Calu3 (cell line): Measurements from ENCODE around the gene BID. TPM values are rescaled to one million over a fixed set of nuclear protein-coding genes. Genes with fewer than 3 reads are reported as not detected.

ENCODE experiments used
- BruUV-seq: library from RNA; stranded (reverse); fragments of 400-500 nt; replicated peaks from 2 replicates; lab custom pipeline; 2021; lab: Mats Ljungman, UMichigan
- CTCF ChIA-PET: fragments of 300-600 bp; sonication (Branson Sonifier 250); formaldehyde crosslinking; loops from one replicate; lab custom pipeline; 2022; ENCODE audit warnings: antibody characterized with exemption; lab: Charles Lee
- DNase-seq: peaks from one replicate; pipeline ENCODE4 v3.0.0; 2022
- H3K27ac Mint-ChIP-seq: one replicate; pipeline ENCODE4 v1.8.0; 2022; ENCODE audit warnings: mixed read lengths; ENCODE audit not compliant: unreplicated experiment
- H3K27me3 Mint-ChIP-seq: one replicate; pipeline ENCODE4 v1.8.0; 2022; ENCODE audit warnings: mixed read lengths; ENCODE audit not compliant: unreplicated experiment
- H3K36me3 Mint-ChIP-seq: one replicate; pipeline ENCODE4 v1.8.0; 2022; ENCODE audit warnings: mild to moderate bottlenecking, moderate library complexity, mixed read lengths; ENCODE audit not compliant: insufficient read depth, unreplicated experiment
- H3K4me1 Mint-ChIP-seq: one replicate; pipeline ENCODE4 v1.8.0; 2022; ENCODE audit warnings: mild to moderate bottlenecking, low read depth, mixed read lengths; ENCODE audit not compliant: unreplicated experiment
- H3K4me3 Mint-ChIP-seq: one replicate; pipeline ENCODE4 v1.8.0; 2022; ENCODE audit warnings: mild to moderate bottlenecking, low read depth, moderate library complexity, mixed read lengths; ENCODE audit not compliant: unreplicated experiment
- H3K9me3 Mint-ChIP-seq: one replicate; pipeline ENCODE4 v1.8.0; 2022; ENCODE audit warnings: low read depth, mixed read lengths; ENCODE audit not compliant: unreplicated experiment
- CTCF ChIP-seq: fragments of 200-600 bp; IDR thresholded peaks from one replicate; pipeline ENCODE4 v1.8.0; 2022; ENCODE audit warnings: antibody characterized with exemption; ENCODE audit not compliant: unreplicated experiment
- intact Hi-C: fragments of 100-400 bp; cut with micrococcal nuclease; formaldehyde crosslinking; loops from one replicate; pipeline ENCODE4 v1.10.0; 2022; ENCODE audit not compliant: unreplicated experiment
- total RNA-seq: library from RNA; stranded (reverse); gene quantifications from 2 replicates; pipeline ENCODE4 v1.2.3, GENCODE V29; 2022

Gene BID
- total RNA-seq, 1 experiment from 2014 or later = 99.3 TPM

- CTCF ChIA-PET = interaction anchor here (0.5 kb wide), 1 partner anchor 53 kb away, joined by 3 read pairs; no protein-coding TSS in a partner anchor
- TF ChIP-seq CTCF = no peak
- no peaks in the 10 kb centered on the region for H3K9me3 Mint-ChIP-seq
- intact Hi-C loops = no loop called here
- H3K27me3 Mint-ChIP-seq = no peaks in the 10 kb centered on the region
- peaks cover 14% of the 10 kb centered on the region for H3K4me1 Mint-ChIP-seq
- no TSS peak for BruUV-seq
- peaks cover 5% of the 10 kb centered on the region for H3K36me3 Mint-ChIP-seq
- H3K27ac Mint-ChIP-seq = no peak overlapping the region
- H3K4me3 Mint-ChIP-seq = no peak overlapping the region
- DNase-seq = no peak
These were observed 25.5 kb downstream of the BID start for GRCh38 chr22:17748555-17749353.

GRCh38 chr22:17746916-17747315 is 27.4 kb downstream of the BID start:
- H3K9me3 Mint-ChIP-seq = no peaks in the 10 kb centered on the region

GRCh38 chr22:17744430-17744829 is 29.8 kb downstream of the BID start:
- Mint-ChIP-seq H3K4me3 (no peak overlapping the region), H3K4me1 (peaks cover 9% of the 10 kb centered on the region), H3K36me3 (peaks cover 24% of the 10 kb centered on the region), H3K27ac (no peak overlapping the region), H3K9me3 (no peaks in the 10 kb centered on the region), H3K27me3 (no peaks in the 10 kb centered on the region)
- CTCF ChIA-PET = interaction anchor here (1.0 to 3.1 kb wide), 3 partner anchors 12 to 59 kb away, joined by 4 to 68 read pairs (median 4); no protein-coding TSS in a partner anchor
- BruUV-seq = no TSS peak
- TF ChIP-seq CTCF = no peak
- no peak for DNase-seq
- intact Hi-C loops = no loop called here

More at GRCh38 chr22:17746916-17747315, 27.4 kb downstream of the BID start:
- no peaks in the 10 kb centered on the region for H3K27me3 Mint-ChIP-seq
- peaks cover 14% of the 10 kb centered on the region for H3K4me1 Mint-ChIP-seq
- no peak for DNase-seq
- intact Hi-C loops = no loop called here
- no peak overlapping the region for H3K4me3 Mint-ChIP-seq
- H3K27ac Mint-ChIP-seq = no peak overlapping the region
- CTCF ChIA-PET = no interaction called here
- BruUV-seq = no TSS peak
- H3K36me3 Mint-ChIP-seq = peaks cover 7% of the 10 kb centered on the region
- TF ChIP-seq CTCF = no peak

- no peak overlapping the region for H3K4me3 Mint-ChIP-seq
- H3K4me1 Mint-ChIP-seq = peaks cover 6% of the 10 kb centered on the region
- H3K27ac Mint-ChIP-seq = no peak overlapping the region
- H3K9me3 Mint-ChIP-seq = no peaks in the 10 kb centered on the region
- no TSS peak for BruUV-seq
- CTCF ChIA-PET = interaction anchor here (1.0 to 3.1 kb wide), 3 partner anchors 12 to 60 kb away, joined by 4 to 68 read pairs (median 4); no protein-coding TSS in a partner anchor
- TF ChIP-seq CTCF = no peak
- H3K27me3 Mint-ChIP-seq = no peaks in the 10 kb centered on the region
- peaks cover 24% of the 10 kb centered on the region for H3K36me3 Mint-ChIP-seq
- intact Hi-C loops = loop anchor here (2.0 kb wide), 1 partner anchor 37 kb away; no protein-coding TSS in a partner anchor
- DNase-seq = no peak
These were observed 30.4 kb downstream of the BID start for GRCh38 chr22:17743661-17744411.
